GM21515 (cell line): ENCODE data around the gene YBX2.

Experiments used
- ATAC-seq: cut with Tn5 transposase; IDR thresholded peaks from one replicate; pipeline ENCODE4 v1.9.1; 2021; ENCODE audit not compliant: unreplicated experiment

Gene YBX2

DNA sequence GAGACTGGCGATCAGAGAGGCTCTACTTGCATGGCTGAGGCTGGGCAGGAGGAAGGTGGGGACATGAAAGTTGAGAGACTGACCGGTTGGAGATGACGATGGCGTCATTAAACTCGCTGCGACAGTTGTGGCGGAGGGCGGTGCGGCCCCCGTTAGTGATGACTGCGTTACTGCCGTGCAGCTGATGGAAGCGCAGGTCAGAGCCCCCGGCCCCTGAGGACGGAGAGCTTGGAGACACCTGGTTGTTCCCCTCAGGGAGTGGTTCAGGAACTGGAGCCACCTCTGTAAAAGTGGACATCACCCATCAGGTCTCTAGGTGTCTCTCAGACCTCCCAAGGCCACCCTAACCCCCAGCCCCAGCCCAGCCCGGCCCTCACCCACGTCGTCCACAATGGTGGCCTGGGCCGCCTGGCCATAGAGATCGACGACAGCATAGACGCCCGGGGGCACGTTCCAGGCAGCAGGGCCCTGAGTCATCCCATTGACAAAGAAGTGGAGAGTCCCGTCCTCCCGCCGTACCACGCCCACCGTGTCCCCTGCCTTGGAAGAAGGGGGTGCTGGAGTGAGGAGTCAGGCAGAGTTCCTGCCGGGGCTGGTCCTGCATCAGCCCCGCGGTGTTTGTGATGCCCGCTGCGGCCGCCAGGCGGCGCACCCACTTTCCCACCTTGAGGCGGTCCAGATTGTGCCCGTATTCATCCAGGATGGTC lies 29.4 kb upstream of the YBX2 start:
- no peak for ATAC-seq

DNA sequence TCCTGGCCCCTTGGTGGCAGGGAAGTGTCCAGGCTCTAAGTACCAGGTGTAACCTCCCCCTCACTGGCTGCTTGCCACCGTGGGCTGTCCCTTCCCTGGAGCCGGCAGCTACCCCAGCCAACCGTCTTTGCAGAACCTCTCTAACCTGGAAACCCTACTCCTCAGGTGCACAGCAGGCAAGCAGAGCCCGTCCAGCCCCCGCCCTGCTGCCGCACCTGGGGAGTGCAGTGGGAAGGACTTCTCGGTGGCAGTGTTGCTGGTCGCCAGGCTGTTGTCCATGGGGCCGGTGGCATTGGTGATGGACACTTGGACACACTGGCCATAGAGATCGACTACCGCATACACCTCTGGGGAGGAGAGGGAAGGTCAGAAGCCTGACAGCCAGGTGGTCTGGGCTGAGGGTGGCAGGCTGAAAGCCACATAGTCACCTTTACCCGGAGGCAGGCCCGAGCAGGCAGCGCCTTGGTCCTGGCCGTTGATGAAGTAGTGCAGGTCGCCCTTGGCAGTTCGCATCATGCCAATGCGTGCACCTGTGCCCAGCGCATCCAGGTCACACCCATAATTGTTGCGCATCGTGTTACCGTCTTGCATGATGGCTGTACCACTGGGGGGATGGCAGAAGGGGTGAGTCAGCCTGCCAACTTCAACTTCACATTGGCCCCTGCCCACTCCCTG lies 28.2 kb upstream of the YBX2 start:
- no peak for ATAC-seq

DNA sequence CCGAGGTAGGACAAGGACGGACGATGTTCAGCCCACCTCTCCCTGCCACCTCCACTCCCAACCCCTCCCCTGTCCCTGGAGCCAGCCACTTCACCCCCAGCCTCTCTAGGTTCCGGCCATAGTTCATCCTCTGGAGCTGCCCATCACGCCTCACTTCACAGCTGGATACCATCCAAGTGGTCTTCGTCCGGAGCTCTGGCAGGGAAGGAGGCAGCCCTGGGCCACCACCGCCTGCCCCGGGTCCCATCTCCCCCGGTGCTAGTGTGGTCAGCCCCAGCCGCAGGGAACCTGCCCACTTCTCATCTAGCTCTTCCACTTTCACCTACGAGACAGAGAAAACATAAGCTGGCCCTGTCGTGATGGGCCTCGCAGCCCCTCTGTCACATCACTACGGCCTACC lies 27.0 kb upstream of the YBX2 start:
- no peak for ATAC-seq

DNA sequence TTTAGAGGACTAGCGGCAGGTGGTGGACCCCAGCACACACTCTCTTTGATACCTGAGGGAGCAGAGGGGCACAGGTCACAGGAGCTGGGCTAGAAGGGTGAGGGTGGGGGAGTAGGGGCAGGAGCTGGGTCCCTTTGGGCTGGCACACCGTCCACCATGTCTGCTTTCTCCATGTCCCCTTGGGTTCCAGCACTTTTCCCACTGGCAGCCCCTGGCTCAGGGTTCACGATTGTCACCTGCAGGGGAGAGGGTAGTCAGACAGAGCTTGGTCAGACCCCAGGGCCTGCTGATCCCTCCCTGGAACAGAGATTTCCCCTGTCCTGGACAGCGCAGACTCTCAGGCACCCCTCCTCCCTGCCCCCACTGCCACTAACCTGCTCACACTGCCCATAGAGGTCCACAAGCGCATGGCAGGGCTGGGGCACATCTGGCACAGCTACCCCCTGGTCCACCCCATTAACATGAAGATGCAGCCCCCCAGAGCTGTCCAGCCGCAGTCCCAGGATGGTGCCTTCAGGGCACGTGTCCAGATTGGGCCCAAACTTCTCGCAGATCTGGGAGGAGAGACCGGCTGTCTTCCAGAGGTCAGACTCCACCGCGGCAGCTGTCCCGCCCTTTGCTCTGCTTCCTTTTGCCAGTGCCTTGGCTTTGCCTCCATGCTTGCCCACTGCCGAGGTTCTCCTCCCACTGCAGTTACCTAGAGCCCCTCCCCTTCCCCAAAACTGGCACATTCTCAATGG lies 23.9 kb upstream of the YBX2 start:
- no peak for ATAC-seq

DNA sequence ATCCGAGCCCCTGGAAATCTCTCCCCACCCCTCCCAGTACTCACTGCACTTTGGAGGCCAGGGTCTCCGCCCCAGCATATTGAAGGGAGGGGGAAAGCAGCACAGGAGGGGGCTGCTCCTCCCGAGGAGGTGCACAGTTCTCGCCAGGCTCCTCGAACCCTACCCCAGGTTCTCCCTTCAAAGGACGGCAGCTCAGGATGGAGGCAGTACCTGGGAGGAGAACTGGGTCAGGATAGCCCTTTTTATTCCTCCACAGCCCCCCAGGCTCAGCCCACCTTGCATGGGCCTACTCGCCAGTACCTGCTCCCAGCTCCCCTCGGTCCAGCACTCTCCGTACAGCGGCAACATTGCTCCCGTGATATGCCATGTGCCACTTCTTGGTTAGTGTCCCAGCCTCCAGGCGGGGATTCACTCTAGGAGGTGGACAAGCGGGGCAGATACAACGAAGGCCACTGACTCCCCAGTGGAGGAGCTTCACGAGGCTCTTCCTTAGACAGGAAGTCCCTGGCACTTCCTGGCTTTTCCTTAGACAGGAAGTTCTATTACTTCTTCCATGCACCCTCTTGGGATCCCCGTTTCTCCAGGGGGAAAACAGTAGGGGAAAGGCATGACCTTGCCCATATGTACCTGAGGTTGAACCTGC lies 22.8 kb upstream of the YBX2 start:
- ATAC-seq: no peak

DNA sequence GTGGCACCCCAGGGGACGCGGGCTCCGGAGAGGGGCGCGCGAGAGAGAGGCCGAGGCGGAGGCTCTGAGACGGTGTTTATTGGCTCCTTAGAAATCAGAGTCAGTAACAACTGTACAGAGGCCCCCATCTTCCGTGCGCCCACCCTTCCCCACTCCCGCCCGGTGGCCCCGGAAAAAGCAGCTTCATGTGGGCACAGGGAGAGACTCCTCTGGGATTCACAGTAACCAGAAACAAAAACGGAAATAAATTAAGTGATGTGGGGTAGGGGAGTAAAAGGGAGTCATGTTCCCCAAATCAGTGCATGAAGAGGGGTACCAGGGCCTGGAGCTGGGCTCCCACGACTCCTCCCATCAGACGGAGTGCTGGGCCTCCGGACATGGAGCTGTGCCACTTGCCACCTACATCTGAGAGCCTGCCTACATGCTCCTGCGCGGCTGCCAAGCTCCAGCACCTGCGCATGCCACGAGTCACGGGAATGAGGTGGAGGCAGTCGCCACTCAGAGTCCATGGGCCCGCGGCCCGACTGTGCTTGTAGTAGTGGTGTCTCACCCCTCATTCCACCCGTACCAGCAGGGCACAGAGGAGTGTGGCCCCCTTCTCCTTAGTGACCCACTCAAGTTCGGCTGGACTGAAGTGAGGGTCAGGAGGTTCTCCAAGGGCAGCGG lies 21.3 kb upstream of the YBX2 start:
- no peak for ATAC-seq

DNA sequence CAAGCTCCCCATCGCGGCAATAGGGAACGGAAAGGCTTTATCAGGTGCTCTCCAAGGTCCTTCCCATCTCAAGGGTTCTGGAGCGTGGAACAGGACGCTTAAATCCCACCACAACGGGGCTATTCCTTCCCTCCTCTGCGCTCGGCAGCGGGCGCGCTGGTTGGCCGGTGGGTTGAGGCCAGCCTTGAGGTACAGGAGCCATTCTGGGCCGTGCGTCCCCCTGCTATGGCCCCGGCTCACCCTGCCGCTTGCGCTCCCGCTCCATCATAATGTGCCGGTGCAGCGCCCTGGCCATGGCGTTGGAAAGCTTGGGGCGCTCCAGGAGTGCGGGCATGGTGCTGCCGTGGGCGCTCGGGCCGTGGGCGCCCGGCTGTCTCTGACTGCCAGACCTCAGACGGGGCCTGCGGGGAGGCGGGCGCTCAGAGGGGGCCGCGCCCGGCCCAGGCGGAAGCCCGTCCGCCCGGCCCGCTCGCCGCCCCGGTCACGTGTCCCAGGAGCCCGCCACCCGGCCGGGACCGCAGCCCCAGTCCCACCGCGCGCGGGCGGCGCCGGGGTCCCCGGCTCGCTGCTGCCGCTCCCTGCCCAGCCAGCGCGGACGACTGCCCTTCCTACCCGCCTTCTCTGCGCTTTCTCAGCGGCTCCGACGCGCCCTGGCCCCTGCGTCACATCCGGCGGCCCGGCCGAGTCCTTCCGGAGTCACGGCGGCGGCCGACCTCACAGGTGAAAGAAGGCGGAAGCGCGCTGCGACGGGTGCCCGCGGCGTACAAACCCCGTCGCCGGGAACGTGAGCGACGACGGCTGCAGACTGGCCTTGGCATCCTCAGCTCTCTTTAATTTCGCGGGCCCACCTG lies 20.5 kb upstream of the YBX2 start, which contains the start of gene GPS2:
Gene GPS2 (minus strand): TSS at position 642 of the 851 bp plus-strand sequence. CDS start 308 bp downstream, at position 334.
- peak; percentile 68 for ATAC-seq

DNA sequence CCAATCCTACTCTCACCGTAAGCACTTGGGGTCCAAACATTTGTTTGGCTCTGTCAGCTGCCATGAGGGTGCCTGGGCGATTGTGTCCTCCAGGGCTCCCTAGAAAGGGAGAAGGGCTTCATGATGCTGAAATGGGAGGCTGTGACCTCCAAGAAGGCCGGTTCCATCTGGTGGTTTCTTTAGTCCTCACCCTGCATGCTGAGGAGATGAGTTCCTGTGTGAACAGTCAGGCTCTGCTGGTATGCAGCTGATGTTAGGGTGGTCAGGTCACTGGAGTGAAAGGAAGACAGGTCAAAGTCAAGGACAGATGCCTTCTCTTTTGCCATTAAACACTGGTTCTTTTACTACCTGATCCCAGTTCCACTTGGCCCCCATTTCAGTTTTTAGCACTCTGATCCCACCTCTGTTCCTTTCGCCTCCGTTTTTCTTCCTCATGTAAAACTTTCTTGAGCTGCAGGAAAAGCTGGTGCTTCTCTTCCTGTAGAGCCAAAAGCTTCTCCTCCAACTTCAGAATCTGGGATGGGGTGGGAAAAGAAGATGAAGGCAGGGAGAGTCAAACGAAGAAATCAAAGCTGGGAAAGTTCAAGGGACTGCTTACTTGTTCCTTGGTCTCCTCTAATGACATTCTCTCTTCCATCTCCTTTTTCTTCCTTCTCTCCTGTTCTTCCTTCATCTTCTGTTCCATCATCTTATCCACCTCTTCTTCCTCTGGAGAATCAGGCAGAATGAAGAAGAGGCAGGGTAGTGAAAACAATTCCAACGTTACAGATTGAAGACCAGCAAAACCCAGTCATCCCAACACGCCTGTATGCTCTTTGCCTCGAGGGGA lies 19.7 kb upstream of the YBX2 start:
- no peak for ATAC-seq

DNA sequence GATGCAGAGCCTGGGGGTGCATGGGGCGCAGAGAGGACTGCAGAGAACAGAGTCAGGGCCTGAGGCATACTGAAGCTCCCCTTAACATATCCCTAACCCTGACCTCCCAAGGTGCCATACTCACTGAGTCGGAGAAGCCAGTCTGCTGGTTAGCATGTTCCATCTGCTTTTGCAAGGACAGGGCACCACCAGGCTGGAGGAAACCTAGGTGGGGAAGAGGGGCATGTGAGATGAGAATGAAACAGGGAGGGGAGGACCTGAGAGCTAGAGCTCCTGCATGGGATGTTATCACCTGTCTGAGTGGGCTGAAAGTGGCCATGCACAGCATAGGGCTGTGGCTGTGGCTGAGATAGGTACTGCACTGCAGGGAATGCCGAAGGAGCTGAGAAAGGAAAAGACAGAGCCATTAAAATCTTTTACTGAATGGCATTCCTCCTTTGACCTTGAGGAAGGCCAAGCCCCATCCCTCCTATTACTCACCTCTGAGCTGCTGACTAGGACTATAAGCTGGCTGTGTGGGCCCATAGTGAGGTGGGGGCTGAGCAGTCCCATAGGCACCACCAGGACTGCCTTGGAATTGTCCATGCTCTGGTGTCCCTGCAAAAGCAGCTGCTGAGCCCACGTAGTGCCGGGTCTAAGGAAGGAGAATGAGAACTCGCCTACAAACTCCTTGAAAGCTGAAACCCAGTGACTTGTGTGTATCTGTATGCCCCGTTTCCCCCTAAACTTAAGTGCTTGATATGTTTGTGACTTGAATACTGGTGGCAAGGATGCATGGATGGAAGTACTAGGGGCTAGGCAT lies 18.9 kb upstream of the YBX2 start:
- ATAC-seq: no peak

DNA sequence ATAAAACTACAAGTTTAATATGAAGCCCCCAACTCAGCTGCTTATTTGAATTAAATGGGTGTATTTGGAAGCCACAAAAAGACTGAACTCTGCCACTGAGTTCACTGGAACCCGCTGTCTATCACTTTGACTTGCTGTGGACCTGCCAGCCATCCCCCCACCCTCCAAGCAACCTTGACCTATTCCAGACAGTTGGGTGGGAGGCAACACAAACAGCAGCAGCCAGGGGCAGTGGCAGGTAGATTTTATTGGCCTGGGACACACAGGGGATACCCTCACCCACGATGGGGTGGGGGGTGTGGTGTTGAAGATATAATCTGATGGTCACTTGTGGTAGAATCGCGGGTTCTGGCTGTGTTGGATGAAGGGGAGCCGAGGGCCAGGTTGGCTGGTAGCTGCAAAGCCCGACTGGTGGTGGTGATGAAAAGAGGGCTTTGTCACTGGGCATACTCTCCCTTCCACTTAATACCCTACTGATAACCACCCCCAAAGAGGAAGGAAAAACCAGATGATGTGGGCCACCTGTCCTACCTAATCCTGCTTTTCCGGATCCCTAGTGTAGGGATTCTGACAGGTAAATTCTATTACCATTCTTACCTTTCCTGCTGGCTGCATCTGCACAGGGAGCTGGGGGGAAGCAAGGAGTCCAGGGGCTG lies 18.1 kb upstream of the YBX2 start:
- no peak for ATAC-seq

DNA sequence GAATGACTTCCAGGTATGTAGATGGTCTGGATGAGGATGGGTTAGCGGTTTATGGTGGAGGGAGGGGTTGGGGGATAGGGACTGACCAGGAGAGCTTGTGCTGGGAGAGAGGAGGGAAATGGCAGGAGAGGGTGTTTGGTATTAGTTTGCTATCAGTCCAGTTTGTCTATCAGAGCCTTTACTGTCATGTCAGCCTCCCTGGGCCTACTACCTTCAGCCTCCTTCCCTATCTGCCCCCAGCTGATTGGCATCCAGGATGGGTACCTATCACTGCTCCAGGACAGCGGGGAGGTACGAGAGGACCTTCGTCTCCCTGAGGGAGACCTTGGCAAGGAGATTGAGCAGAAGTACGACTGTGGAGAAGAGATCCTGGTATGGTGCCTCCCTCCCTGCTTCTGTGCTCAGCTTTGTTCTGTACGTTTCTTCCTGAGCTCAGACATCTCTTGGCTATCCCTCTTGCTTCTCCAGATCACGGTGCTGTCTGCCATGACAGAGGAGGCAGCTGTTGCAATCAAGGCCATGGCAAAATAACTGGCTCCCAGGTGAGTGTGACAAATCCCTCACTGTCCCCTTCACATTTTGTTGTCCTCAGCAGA lies 16.8 kb upstream of the YBX2 start:
- no peak for ATAC-seq

DNA sequence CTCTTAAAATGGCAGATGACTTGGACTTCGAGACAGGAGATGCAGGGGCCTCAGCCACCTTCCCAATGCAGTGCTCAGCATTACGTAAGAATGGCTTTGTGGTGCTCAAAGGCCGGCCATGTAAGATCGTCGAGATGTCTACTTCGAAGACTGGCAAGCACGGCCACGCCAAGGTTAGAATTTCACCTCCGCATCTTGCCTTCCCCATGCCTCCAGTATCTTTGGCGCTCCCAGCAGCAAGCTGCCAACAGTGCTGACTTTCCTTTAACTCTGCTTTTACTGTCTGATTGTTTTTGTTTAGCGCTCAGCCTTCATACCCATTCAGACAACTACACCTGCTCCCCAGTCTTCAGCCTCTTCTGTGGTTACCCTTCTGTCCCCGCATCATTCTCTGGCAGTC lies 15.2 kb upstream of the YBX2 start:
- ATAC-seq: no peak

DNA sequence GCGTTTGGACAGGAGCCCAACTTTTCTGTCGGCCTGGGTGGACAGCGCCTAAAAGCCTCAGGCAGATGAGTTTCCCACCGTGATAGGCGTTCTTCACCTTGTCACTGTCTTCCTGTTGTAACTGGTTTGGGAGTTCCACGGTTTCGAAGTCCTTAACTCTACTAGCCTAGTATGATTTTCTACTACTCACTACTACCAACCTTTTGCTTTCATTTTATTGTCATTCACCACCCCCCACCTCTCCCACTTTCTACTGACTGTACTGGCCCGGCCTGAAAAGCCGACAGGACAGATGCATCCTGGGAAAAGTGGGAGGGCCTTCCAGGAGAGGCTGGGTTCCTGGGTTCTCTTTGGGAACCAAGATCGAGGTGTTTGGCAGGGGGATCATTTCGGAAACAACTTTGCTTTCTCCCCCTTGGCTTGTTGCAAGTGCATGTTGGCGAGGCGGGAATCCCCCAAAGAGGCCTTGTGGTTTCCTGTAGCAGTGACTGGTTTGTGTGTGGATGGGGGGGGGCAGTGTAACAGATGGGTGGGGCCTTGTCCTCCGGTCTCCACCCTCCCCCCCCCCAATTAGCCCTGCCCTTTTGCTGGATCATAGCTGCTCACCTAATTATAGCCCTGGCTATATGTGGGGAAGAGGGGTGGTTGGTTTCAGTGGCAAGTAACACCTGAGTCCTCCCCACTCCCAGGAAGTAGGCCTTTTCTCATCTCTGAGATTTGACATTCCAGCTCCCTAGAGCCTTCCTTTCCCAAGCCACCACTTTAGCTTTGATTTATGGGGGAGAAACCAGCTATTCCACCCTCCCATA lies 14.4 kb upstream of the YBX2 start:
- ATAC-seq: no peak

DNA sequence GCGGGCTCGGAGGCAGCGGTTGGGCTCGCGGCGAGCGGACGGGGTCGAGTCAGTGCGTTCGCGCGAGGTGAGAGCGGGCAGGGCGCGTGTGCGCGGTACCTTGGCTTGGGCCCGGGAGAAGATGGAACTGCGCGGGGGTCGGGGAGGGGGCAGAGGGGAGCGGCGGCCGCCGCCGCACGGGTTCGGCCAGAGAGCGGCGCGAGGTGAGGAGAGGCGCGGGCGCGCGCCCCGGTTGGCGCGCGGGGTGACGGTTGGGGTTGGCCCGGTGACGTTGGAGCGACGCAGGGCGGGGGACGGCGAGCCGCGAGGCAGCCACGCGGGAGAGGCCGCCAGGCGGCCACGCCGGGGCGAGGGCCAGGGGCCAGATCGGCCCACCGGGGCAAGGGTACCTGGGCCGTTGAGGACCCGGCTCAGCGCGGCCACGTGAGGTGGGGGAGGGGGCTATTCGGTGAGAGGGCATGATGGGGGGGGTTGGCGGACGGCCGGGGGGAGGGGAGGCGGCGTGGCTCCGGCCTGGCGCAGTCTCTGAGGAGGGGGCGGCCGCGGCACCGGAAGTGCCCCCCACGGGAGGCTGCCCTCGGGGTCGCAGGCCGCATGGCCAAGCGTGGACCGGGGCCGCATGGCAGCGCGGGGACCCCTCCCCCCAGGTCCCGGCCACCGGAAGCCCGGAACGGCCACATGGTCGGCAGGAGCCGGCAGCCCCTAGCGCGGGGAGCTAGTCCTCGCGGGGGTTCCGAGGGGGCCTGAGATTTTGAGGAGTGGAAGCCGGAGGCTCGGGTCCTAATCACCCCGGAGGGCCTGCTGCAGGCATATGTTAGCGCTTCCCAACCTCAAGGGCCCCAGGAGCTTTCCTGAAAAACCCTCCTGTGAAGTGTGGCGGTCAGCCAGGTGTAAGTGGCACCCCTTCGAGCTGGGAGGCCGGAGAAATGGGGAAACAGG lies 13.5 kb upstream of the YBX2 start:
- ATAC-seq: peak; percentile 5

DNA sequence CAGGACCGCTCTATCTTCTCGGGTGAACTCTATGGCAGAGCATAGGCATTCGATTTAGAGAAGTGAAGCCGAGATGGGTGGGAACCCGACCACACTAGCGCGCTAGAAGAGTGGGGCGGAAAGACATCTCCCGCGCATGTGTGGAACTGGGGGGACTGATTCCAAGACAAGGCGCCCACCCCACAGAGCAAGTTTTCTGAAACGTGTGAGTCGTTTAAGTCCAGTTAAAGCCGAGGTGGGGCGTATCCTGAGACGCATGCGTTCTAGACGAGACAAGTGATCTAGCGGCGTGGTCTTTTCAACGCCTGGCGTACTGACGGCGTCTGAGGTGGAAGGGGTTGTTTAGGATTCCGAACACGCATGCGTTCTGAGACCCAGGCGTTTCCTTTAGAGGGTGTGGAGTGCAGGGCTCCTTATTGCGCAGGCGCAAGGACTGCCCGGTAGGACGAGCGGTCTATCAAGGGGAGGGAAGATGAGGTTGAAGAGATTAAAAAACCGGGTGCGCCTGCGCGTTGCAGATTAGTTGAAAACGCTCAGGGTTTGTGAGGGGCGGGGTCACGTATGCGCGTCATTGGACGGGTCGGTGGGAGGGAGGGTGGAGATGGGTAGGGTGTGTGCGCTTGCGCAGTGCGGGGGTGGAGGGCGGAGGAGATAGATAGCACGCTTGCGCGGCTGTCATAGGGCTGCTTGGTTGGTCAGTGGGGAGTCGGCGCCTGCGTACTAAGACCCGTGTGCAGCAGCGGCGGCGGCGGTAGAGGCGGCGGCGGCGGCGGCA lies 12.7 kb upstream of the YBX2 start, which contains the start of gene EIF5A:
Gene EIF5A (plus strand): TSS at position 718 of the 775 bp plus-strand sequence. CDS start 2,008 bp downstream, outside the sequence.
- peak; percentile 63 for ATAC-seq
